SKM-1 treated with dmso at 0.1 percent for 144 hours (cell line): Measurements from ENCODE around the gene FSTL4.

Experiments
- DNase-seq: peaks from one replicate; lab custom pipeline; 2025; ENCODE audit not compliant: unreplicated experiment; lab: John Stamatoyannopoulos, UW

The FSTL4 gene

GRCh38 chr5:133274597-133274935 lies 337.8 kb downstream of the FSTL4 start:
- no peak for DNase-seq

GRCh38 chr5:133273661-133274596 lies 338.4 kb downstream of the FSTL4 start:
- no peak for DNase-seq

- no peak for DNase-seq
Measured at GRCh38 chr5:133272345-133272744, 340.0 kb downstream of the FSTL4 start.

- no peak for DNase-seq
Measured at GRCh38 chr5:133271606-133272005, 340.7 kb downstream of the FSTL4 start.

GRCh38 chr5:133269691-133270090 lies 342.6 kb downstream of the FSTL4 start:
- DNase-seq = no peak

GRCh38 chr5:133267601-133268000 lies 344.7 kb downstream of the FSTL4 start:
- no peak for DNase-seq

GRCh38 chr5:133266966-133267365 lies 345.4 kb downstream of the FSTL4 start:
- DNase-seq = no peak

GRCh38 chr5:133266527-133266878 lies 345.8 kb downstream of the FSTL4 start:
- DNase-seq = no peak

- no peak for DNase-seq
Measured at GRCh38 chr5:133265720-133266526, 346.4 kb downstream of the FSTL4 start.

GRCh38 chr5:133265257-133265656 lies 347.1 kb downstream of the FSTL4 start:
- no peak for DNase-seq

- no peak for DNase-seq
Measured at GRCh38 chr5:133262690-133263089, 349.7 kb downstream of the FSTL4 start.

- no peak for DNase-seq
Measured at GRCh38 chr5:133261993-133262392, 350.3 kb downstream of the FSTL4 start.

GRCh38 chr5:133260715-133261114 lies 351.6 kb downstream of the FSTL4 start:
- no peak for DNase-seq

GRCh38 chr5:133259199-133259997 lies 352.9 kb downstream of the FSTL4 start:
- DNase-seq = no peak

- DNase-seq = no peak
Measured at GRCh38 chr5:133257977-133258376, 354.4 kb downstream of the FSTL4 start.

GRCh38 chr5:133256276-133256675 lies 356.1 kb downstream of the FSTL4 start:
- DNase-seq = no peak

- no peak for DNase-seq
Measured at GRCh38 chr5:133254803-133255202, 357.5 kb downstream of the FSTL4 start.

- DNase-seq = no peak
Measured at GRCh38 chr5:133253671-133254070, 358.7 kb downstream of the FSTL4 start.

GRCh38 chr5:133253070-133253469 lies 359.3 kb downstream of the FSTL4 start:
- no peak for DNase-seq

GRCh38 chr5:133252133-133252480 lies 360.2 kb downstream of the FSTL4 start:
- no peak for DNase-seq

GRCh38 chr5:133251296-133252132 lies 360.8 kb downstream of the FSTL4 start:
- DNase-seq = no peak
